Left renal cortex interstitium (tissue), 4 donors: ENCODE measurements around the gene PCDHB4. TPM values are rescaled to one million over a fixed set of nuclear protein-coding genes. Genes with fewer than 3 reads are reported as not detected.
"Not testable (repeated sequence)": the region's sequence is repeated elsewhere in the genome, so short reads cannot be mapped to it uniquely, and the experiment has no call there.

ENCODE experiments used
- DNase-seq, 4 donors: peaks; one replicate each; pipeline ENCODE4 v3.0.0-alpha.2; 2013; ENCODE audit warnings: low read depth in 4 of 4, low spot score in 2 of 4, missing footprints in 1 of 4
- polyA plus RNA-seq, 4 donors: library from polyadenylated mRNA; unstranded; fragments of 120-200 nt; gene quantifications; one replicate each; pipeline ENCODE4 v1.2.1, GENCODE V29; 2013; ENCODE audit not compliant: insufficient read length in 4 of 4

PCDHB4 gene
- 1 to 10 TPM; 1.3 to 2.0 (median 2.0) TPM for polyA plus RNA-seq

- no peak for DNase-seq
These were observed at the start of gene PCDHB4 for GRCh38 chr5:141121563-141121962. Gene PCDHB4, plus strand, starts transcription at chr5:141121818. Its CDS starts 181 bp downstream, at chr5:141121999.

DNA sequence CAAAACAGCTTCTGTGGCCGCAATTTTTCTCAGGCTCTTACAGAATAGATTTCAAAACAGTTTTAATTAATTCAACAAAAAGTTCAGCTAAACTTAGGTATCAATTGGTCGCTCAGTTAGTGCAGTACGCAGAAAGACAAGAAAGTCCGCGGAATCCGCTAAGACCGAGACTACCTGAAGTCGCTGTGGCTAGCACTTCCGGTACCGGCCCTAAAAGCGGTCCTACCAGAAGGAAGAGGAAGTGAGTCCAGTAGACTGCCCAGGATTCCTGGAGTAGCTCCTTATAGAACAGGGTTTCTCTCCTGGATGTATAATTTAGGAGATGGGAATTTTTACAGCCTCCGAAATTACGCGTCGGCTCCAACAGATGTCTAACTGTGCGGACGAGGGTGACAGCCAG lies 43.8 kb upstream of the PCDHB4 start:
- DNase-seq: no peak

GRCh38 chr5:141082228-141082627 lies 39.4 kb upstream of the PCDHB4 start:
- DNase-seq: no peak

GRCh38 chr5:141084487-141084989 lies 37.1 kb upstream of the PCDHB4 start:
- DNase-seq: no peak

GRCh38 chr5:141094481-141095262 lies 26.9 kb upstream of the PCDHB4 start, which contains the start of gene PCDHB2:
Gene PCDHB2, plus strand, starts transcription at chr5:141094615. Its CDS starts 176 bp downstream, at chr5:141094791.
- DNase-seq: no peak

- DNase-seq: no peak
These were observed 26.4 kb upstream of the PCDHB4 start for GRCh38 chr5:141095263-141095641.

DNA sequence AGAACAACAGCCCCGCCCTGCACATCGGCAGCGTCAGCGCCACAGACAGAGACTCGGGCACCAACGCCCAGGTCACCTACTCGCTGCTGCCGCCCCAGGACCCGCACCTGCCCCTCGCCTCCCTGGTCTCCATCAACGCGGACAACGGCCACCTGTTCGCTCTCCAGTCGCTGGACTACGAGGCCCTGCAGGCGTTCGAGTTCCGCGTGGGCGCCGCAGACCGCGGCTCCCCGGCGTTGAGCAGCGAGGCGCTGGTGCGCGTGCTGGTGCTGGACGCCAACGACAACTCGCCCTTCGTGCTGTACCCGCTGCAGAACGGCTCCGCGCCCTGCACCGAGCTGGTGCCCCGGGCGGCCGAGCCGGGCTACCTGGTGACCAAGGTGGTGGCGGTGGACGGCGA lies 25.4 kb upstream of the PCDHB4 start:
- DNase-seq: not testable (repeated sequence)

DNA sequence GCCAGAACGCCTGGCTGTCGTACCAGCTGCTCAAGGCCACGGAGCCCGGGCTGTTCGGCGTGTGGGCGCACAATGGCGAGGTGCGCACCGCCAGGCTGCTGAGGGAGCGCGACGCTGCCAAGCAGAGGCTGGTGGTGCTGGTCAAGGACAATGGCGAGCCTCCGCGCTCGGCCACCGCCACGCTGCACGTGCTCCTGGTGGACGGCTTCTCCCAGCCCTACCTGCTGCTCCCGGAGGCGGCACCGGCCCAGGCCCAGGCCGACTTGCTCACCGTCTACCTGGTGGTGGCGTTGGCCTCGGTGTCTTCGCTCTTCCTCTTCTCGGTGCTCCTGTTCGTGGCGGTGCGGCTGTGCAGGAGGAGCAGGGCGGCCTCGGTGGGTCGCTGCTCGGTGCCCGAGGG lies 25.0 kb upstream of the PCDHB4 start:
- not testable (repeated sequence) for DNase-seq

GRCh38 chr5:141100243-141100805 lies 21.3 kb upstream of the PCDHB4 start, which contains the start of gene PCDHB3:
Gene PCDHB3, plus strand, starts transcription at chr5:141100473. Its CDS starts 177 bp downstream, at chr5:141100650.
- no peak for DNase-seq

DNA sequence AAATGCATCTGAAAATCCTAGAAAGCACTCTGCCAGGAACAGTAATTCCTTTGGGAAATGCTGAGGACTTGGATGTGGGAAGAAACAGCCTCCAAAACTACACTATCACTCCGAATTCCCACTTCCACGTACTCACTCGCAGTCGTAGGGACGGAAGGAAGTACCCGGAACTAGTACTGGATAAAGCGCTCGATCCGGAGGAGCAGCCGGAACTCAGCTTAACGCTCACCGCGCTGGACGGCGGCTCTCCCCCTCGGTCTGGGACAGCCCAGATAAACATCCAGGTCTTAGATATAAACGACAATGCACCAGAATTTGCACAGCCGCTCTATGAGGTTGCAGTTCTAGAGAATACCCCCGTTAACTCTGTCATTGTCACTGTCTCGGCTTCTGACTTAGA lies 20.6 kb upstream of the PCDHB4 start:
- DNase-seq: no peak

DNA sequence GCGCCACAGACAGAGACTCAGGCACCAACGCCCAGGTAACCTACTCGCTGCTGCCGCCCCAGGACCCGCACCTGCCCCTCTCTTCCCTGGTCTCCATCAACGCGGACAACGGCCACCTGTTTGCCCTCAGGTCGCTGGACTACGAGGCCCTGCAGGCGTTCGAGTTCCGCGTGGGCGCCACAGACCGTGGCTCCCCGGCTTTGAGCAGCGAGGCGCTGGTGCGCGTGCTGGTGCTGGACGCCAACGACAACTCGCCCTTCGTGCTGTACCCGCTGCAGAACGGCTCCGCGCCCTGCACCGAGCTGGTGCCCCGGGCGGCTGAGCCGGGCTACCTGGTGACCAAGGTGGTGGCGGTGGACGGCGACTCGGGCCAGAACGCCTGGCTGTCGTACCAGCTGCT lies 19.5 kb upstream of the PCDHB4 start:
- DNase-seq: not testable (repeated sequence)

- DNase-seq: not testable (repeated sequence)
These were observed 19.1 kb upstream of the PCDHB4 start for GRCh38 chr5:141102471-141102870.

GRCh38 chr5:141105350-141105749 lies 16.3 kb upstream of the PCDHB4 start:
- no peak for DNase-seq

DNA sequence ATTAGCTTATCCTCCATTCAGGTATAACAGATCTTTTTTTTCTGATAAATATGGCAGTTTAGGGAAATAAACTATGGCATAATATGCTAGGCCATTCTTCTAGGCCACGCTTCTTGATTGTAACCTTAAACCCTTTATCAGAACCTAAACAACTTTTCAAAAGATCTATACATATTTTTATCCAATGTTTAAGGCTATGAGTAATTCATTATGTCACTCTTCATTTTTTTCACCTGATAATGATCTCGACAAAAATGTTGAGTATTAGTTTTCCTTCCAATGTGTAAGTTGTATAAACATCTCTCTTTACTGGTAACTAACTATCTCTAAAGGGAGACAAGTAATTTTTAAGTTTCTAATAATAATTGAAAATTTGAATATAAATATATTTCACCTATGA lies 2.4 kb upstream of the PCDHB4 start:
- DNase-seq: no peak

DNA sequence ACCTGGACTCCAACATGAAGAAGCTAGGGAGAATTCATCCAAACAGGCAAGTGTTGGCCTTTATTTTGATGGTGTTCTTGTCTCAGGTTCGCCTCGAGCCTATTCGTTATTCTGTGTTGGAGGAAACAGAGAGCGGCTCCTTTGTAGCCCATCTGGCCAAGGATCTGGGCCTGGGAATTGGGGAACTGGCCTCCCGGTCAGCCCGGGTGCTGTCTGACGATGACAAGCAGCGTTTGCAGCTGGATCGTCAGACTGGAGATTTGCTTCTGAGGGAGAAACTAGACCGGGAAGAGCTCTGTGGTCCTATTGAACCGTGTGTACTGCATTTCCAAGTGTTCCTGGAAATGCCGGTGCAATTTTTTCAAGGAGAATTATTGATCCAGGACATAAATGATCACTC lies 367 bp downstream of the PCDHB4 start:
- no peak for DNase-seq

DNA sequence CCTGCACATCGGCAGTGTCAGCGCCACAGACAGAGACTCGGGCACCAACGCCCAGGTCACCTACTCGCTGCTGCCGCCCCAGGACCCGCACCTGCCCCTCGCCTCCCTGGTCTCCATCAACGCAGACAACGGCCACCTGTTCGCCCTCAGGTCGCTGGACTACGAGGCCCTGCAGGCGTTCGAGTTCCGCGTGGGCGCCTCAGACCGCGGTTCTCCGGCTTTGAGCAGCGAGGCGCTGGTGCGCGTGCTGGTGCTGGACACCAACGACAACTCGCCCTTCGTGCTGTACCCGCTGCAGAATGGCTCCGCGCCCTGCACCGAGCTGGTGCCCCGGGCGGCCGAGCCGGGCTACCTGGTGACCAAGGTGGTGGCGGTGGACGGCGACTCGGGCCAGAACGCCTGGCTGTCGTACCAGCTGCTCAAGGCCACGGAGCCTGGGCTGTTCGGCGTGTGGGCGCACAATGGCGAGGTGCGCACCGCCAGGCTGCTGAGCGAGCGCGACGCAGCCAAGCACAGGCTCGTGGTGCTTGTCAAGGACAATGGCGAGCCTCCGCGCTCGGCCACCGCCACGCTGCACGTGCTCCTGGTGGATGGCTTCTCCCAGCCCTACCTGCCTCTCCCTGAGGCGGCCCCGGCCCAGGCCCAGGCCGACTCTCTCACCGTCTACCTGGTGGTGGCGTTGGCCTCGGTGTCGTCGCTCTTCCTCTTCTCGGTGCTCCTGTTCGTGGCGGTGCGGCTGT lies 1.9 kb downstream of the PCDHB4 start:
- not testable (repeated sequence) for DNase-seq

DNA sequence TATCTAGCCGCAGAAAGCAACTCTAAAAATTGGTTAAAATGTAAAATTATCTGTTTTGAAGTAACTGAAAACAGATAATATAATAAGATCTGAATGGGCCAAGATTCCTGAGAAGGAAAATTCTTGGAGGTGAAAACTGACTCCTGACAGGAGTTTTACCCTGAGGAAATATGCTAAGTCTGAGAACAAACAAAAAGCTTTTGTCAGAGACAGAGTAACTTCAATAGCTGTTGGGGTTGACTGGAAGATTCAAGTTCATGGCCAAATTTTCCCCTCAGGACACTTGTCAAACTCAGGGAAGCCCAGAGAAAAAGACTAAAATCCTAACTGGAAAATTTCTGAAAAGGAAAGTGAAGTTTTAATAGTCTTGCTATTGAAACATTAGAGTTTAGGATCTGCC lies 5.7 kb downstream of the PCDHB4 start:
- DNase-seq: no peak

DNA sequence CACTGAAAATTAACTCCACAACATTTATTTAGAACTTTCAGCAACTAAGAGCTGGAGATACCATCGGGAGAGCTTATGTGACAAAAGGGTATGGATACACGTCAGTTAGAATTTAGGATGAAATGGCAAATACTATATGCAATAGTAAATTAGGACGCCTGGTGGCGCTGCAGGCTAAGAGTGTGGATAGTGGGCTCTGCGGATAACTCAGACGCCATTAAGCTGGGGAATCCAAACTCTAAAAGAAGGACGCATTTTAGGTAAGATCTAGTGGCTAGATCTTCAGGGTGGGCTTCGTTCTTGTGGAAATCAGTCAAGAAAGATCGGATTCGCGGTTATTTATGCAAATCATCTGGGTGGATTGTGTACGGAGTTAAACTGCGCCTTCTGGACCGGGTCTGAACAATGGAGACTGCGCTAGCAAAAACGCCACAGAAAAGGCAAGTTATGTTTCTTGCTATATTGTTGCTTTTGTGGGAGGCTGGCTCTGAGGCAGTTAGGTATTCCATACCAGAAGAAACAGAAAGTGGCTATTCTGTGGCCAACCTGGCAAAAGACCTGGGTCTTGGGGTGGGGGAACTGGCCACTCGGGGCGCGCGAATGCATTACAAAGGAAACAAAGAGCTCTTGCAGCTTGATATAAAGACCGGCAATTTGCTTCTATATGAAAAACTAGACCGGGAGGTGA lies 13.6 kb downstream of the PCDHB4 start, which contains the start of gene PCDHB5:
Gene PCDHB5, plus strand, starts transcription at position 177 of the 688 bp plus-strand sequence. Its CDS starts 229 bp downstream, at position 406.
- DNase-seq: no peak

GRCh38 chr5:141135718-141136266 lies 14.2 kb downstream of the PCDHB4 start:
- DNase-seq: no peak

DNA sequence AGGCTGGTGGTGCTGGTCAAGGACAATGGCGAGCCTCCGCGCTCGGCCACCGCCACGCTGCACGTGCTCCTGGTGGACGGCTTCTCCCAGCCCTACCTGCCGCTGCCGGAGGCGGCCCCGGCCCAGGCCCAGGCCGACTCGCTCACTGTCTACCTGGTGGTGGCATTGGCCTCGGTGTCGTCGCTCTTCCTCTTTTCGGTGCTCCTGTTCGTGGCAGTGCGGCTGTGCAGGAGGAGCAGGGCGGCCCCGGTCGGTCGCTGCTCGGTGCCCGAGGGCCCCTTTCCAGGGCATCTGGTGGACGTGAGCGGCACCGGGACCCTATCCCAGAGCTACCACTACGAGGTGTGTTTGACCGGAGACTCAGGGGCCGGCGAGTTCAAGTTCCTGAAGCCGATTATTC lies 15.7 kb downstream of the PCDHB4 start:
- DNase-seq: not testable (repeated sequence)
